Measurements from ENCODE around the gene LYST. TPM values are rescaled to one million over a fixed set of nuclear protein-coding genes. Genes with fewer than 3 reads are reported as not detected.
"Not testable (repeated sequence)": the region's sequence is repeated elsewhere in the genome, so short reads cannot be mapped to it uniquely, and the experiment has no call there.

LYST gene
- total RNA-seq, 4 donors from 2014 or later = 27.8 to 128 (median 41.3) TPM

GRCh38 chr1:235625340-235625739 is 241.4 kb downstream of the LYST start:
- no peak for ATAC-seq (ENCODE audit: low FRiP score)
- no peak for TF ChIP-seq CTCF (IDR thresholded peaks at IDR 0.05)

GRCh38 chr1:235624721-235625333 is 241.9 kb downstream of the LYST start:
- DNase-seq (ENCODE audit: low spot score) = no peak
- ATAC-seq (ENCODE audit: low FRiP score) = no peak
- TF ChIP-seq CTCF (IDR thresholded peaks at IDR 0.05) = no peak

More at GRCh38 chr1:235625340-235625739, 241.4 kb downstream of the LYST start:
- no peak for DNase-seq (ENCODE audit: low spot score)

- DNase-seq (ENCODE audit: low spot score) = no peak
- ATAC-seq (ENCODE audit: low FRiP score) = no peak
- TF ChIP-seq CTCF (IDR thresholded peaks at IDR 0.05) = no peak
These were observed 243.5 kb downstream of the LYST start for GRCh38 chr1:235622936-235623779.

GRCh38 chr1:235619149-235619548 is 247.6 kb downstream of the LYST start:
- not testable (repeated sequence) for ATAC-seq (ENCODE audit: low FRiP score); DNase-seq (ENCODE audit: low spot score)

- no peak for ATAC-seq (ENCODE audit: low FRiP score)
- no peak for DNase-seq (ENCODE audit: low spot score)
- no peak for TF ChIP-seq CTCF (IDR thresholded peaks at IDR 0.05)
These were observed 248.9 kb downstream of the LYST start for GRCh38 chr1:235617808-235618207.

- DNase-seq (ENCODE audit: low spot score) (no peak), ATAC-seq (ENCODE audit: low FRiP score) (no peak)
- TF ChIP-seq CTCF (IDR thresholded peaks at IDR 0.05) = no peak
These were observed 249.6 kb downstream of the LYST start for GRCh38 chr1:235617140-235617539.

- no peak for TF ChIP-seq CTCF (IDR thresholded peaks at IDR 0.05)
- no peak for ATAC-seq (ENCODE audit: low FRiP score)
- DNase-seq (ENCODE audit: low spot score) = no peak
These were observed 252.2 kb downstream of the LYST start for GRCh38 chr1:235614442-235614954.
